ENCODE measurements around the gene SIGLEC7.

SIGLEC7 gene

DNA sequence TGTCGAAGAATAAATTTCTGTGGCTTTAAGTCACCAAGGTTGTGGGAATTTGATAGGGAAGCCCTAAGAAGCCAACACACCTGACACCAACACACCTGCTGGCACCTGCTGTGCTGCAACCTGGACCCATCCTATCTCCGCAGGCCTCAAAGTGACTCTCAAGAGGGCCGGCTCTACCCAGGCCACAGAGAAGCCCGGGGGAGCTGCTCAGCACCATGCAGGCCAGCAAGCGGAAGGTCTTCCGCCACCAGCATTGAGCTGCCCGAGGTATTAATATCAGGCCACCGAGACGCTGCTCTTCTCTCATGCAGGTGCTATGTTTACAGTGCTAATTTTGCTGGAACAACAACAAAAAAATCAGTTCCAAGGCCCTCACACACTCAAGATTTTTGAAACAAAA, 50.6 kb downstream of the SIGLEC7 start:
- TF ChIP-seq, protein P1, sequence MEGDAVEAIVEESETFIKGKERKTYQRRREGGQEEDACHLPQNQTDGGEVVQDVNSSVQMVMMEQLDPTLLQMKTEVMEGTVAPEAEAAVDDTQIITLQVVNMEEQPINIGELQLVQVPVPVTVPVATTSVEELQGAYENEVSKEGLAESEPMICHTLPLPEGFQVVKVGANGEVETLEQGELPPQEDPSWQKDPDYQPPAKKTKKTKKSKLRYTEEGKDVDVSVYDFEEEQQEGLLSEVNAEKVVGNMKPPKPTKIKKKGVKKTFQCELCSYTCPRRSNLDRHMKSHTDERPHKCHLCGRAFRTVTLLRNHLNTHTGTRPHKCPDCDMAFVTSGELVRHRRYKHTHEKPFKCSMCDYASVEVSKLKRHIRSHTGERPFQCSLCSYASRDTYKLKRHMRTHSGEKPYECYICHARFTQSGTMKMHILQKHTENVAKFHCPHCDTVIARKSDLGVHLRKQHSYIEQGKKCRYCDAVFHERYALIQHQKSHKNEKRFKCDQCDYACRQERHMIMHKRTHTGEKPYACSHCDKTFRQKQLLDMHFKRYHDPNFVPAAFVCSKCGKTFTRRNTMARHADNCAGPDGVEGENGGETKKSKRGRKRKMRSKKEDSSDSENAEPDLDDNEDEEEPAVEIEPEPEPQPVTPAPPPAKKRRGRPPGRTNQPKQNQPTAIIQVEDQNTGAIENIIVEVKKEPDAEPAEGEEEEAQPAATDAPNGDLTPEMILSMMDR (IDR thresholded peaks at IDR 0.05; ENCODE audit: control insufficient read depth, insufficient read depth, low read depth, low read length, missing control alignments), result no peak
- DNase-seq (ENCODE audit: low read depth), result no peak
- no peak overlapping the region for H3K4me3 ChIP-seq (ENCODE audit: control insufficient read depth, low read depth, low read length)

DNA sequence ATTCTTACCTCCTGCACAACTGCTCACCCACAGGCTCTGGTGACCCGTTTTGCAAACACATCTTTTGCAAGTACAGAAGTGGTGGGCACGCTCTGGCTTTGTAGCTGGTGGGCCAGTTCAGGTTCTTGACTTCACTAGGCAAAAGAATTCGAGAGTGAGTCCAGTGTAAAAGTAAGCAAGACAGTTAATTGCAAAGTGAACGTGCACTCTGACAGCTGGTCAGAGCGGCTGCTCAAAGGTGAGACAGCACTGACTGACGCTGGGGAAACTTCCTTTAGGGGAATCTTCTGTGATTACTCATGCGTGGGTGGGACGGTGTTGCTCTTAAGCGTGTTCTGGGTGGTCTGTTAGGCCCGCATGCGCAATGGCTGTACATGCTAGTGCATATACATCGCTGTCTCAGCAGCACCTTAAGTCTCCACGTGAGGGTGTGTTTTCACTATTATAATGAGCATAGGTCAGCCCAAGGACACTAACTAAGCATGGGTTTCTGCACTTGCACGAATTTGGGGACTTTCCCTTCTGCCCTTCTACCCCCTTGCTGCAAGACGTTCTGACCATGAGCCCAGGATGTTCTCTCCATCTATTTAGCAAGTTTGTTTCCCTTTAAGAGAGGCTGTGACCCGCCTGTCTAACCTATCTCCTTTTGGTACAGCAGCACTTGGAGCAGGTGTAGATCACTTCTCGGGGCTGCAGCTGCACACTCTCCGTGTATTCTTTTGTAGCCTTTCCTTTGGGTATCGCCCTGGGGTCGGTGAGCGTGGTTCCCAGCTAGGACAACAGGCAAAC, 52.6 kb downstream of the SIGLEC7 start:
- TF ChIP-seq, protein P1 (IDR thresholded peaks at IDR 0.05; ENCODE audit: control insufficient read depth, insufficient read depth, low read depth, low read length, missing control alignments), result no peak
- no peak for DNase-seq (ENCODE audit: low read depth)
- no peak overlapping the region for H3K4me3 ChIP-seq (ENCODE audit: control insufficient read depth, low read depth, low read length)

DNA sequence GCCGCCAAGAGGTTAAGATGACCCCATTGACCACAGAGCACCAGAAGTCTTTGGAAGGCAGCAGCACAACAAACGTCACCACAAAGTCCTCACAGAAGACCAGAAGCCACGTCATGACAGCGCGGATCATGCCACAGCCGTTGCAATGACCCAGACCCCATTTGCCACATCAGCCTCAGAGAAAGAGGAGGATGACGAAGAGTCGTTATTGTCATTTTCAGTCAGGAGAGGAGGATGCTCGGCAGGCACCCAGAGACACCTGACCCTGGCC, 53.1 kb downstream of the SIGLEC7 start:
- TF ChIP-seq, protein P1 (IDR thresholded peaks at IDR 0.05; ENCODE audit: control insufficient read depth, insufficient read depth, low read depth, low read length, missing control alignments), result no peak
- DNase-seq (ENCODE audit: low read depth), result no peak
- H3K4me3 ChIP-seq (ENCODE audit: control insufficient read depth, low read depth, low read length), result no peak overlapping the region

DNA sequence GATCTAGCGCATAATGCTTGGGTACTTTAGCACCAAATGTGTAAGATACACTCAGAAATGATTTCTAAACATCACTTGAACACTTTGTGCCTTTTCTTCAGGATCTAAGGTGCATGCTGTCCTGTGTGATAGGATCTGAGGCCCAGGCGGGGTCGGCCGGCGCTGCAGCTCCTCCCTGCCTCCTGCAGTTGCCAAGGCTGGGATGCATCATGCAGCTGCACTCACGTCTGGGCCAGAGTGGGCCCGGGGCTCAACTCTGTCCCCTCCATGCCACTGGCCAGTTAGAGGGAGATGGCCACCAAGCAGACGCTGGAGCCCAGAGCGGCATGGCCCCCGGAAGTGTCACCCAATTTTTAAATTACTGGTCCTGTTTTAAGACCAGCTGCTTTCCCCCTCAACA, 53.5 kb downstream of the SIGLEC7 start:
- TF ChIP-seq, protein P1 (IDR thresholded peaks at IDR 0.05; ENCODE audit: control insufficient read depth, insufficient read depth, low read depth, low read length, missing control alignments), result no peak

DNA sequence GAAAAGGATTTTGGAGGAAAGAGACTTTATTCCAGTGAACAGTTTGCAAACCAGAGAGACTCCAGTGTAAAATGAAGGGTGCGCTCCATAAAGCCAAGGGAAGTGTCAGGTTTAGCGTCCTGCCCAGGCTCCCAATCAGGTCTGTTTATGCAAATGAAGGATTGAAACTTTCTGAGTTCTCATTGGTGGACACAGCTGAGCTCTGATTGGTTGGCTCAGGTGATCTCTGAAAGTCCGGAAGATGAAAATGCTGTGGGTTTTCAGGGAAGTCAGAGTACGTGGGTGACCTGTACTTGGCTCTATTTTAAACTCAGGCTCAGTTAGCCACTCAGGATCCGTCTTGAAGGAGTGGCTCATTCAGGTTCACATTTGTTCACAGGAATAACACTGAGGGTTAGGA, 54.1 kb downstream of the SIGLEC7 start:
- TF ChIP-seq, protein P1 (IDR thresholded peaks at IDR 0.05; ENCODE audit: control insufficient read depth, insufficient read depth, low read depth, low read length, missing control alignments), result no peak
- DNase-seq (ENCODE audit: low read depth), result no peak
- no peak overlapping the region for H3K4me3 ChIP-seq (ENCODE audit: control insufficient read depth, low read depth, low read length)

More for the DNA sequence above, 53.5 kb downstream of the SIGLEC7 start:
- H3K4me3 ChIP-seq (ENCODE audit: control insufficient read depth, low read depth, low read length), result no peak overlapping the region
- no peak for DNase-seq (ENCODE audit: low read depth)

DNA sequence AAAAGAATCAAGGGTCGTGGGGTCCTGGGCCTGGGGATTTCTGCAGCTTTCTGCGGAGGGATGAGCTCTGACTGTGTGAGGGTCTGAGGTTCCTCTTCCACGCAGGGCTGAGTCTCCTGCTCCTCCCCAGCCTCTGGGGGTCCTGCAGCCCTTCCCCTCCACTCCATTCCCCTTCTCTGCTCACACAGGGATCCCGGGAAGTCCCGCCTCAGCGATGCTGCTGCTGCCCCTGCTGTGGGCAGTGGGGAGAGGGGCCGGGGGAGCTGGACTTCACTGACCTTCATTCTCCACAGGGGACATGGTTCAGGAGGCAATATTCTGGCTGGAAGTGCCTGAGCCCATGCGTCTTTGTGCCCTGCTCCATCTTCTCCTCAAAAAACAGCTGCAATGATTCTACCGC, 56.5 kb downstream of the SIGLEC7 start:
- TF ChIP-seq, protein P1 (IDR thresholded peaks at IDR 0.05; ENCODE audit: control insufficient read depth, insufficient read depth, low read depth, low read length, missing control alignments), result no peak
- DNase-seq (ENCODE audit: low read depth), result no peak

More for the DNA sequence above, 56.5 kb downstream of the SIGLEC7 start:
- H3K4me3 ChIP-seq (ENCODE audit: control insufficient read depth, low read depth, low read length), result no peak overlapping the region
